BJ (cell line): ENCODE measurements around the gene SPDYC. TPM values are rescaled to one million over a fixed set of nuclear protein-coding genes. Genes with fewer than 3 reads are reported as not detected.

Experiments used
- polyA plus RNA-seq: library from polyadenylated mRNA; depleted of rRNA; stranded (reverse); fragments of >200 nt; gene quantifications from 2 replicates; pipeline ENCODE4 v1.2.3, GENCODE V29; 2011; rRNA removed
- small RNA-seq: library from RNA; depleted of rRNA; stranded (forward); fragments of <200 nt; gene quantifications from one replicate; pipeline ENCODE3, GENCODE V24; 2012; ENCODE audit warnings: low replicate concordance, low read depth; ENCODE audit not compliant: insufficient read length

The SPDYC gene
- polyA plus RNA-seq, 1 experiment, result not detected

Small RNAs within 50 kb of the gene (small RNA-seq; reads per million reads assigned to genes)
- not detected for gene HIGD1AP10
- not detected for gene PDCL2P2
- gene RNU2-23P, result not detected

Other genes starting within 250 kb of the SPDYC start
- 16.0 and 18.5 TPM in 2 replicates for gene PPP2R5B, start 245.5 kb upstream of the SPDYC start, polyA plus RNA-seq
- not detected in 2 replicates for gene GPHA2, start 234.3 kb upstream of the SPDYC start, polyA plus RNA-seq
- gene MAJIN, start 198.1 kb upstream of the SPDYC start, polyA plus RNA-seq, result not detected in 2 replicates
- gene BATF2, start 173.3 kb upstream of the SPDYC start, polyA plus RNA-seq, result 1.1 and 1.5 TPM in 2 replicates
- gene ARL2, start 156.1 kb upstream of the SPDYC start, polyA plus RNA-seq, result 117 and 141 TPM in 2 replicates
- 8.3 and 15.3 TPM in 2 replicates for gene SNX15, start 142.8 kb upstream of the SPDYC start, polyA plus RNA-seq
- 5.9 and 7.3 TPM in 2 replicates for gene SAC3D1, start 129.0 kb upstream of the SPDYC start, polyA plus RNA-seq
- 25.4 and 38.7 TPM in 2 replicates for gene NAALADL1, start 111.7 kb upstream of the SPDYC start, polyA plus RNA-seq
- gene CDCA5, start 86.2 kb upstream of the SPDYC start, polyA plus RNA-seq, result 10.7 and 11.9 TPM in 2 replicates
- gene ZFPL1, start 86.0 kb upstream of the SPDYC start, polyA plus RNA-seq, result 41.7 and 91.8 TPM in 2 replicates
- 61.8 and 86.2 TPM in 2 replicates for gene VPS51, start 74.0 kb upstream of the SPDYC start, polyA plus RNA-seq
- 5.0 and 8.2 TPM in 2 replicates for gene TM7SF2, start 58.4 kb upstream of the SPDYC start, polyA plus RNA-seq
- gene ZNHIT2, start 52.5 kb upstream of the SPDYC start, polyA plus RNA-seq, result 3.6 and 4.6 TPM in 2 replicates
- gene FAU, start 48.1 kb upstream of the SPDYC start, polyA plus RNA-seq, result 474 and 610 TPM in 2 replicates
- gene MRPL49, start 47.9 kb upstream of the SPDYC start, polyA plus RNA-seq, result 54.4 and 68.5 TPM in 2 replicates
- 13.3 and 33.4 TPM in 2 replicates for gene SYVN1, start 35.7 kb upstream of the SPDYC start, polyA plus RNA-seq
- 75.4 and 181 TPM in 2 replicates for gene CAPN1, start 11.7 kb downstream of the SPDYC start, polyA plus RNA-seq
- 11.8 and 14.5 TPM in 2 replicates for gene POLA2, start 91.7 kb downstream of the SPDYC start, polyA plus RNA-seq
- 11.7 and 23.2 TPM in 2 replicates for gene CDC42EP2, start 144.6 kb downstream of the SPDYC start, polyA plus RNA-seq
- 29.5 and 45.2 TPM in 2 replicates for gene DPF2, start 163.6 kb downstream of the SPDYC start, polyA plus RNA-seq
- 0.04 and 0.06 TPM in 2 replicates for gene TIGD3, start 184.5 kb downstream of the SPDYC start, polyA plus RNA-seq
- gene SLC25A45, start 212.4 kb downstream of the SPDYC start, polyA plus RNA-seq, result 1.1 and 2.1 TPM in 2 replicates
- gene FRMD8, start 216.4 kb downstream of the SPDYC start, polyA plus RNA-seq, result 15.0 and 21.6 TPM in 2 replicates